Measurements from ENCODE around the gene MYH9.

The MYH9 gene

GRCh38 chr22:36329254-36330078 lies 58.3 kb downstream of the MYH9 start:
- peak in 5 of 6 experiments; percentile 25 to 60 (median 51) for DNase-seq

GRCh38 chr22:36328635-36329253 lies 59.0 kb downstream of the MYH9 start:
- no peak for DNase-seq

GRCh38 chr22:36327922-36328551 lies 59.7 kb downstream of the MYH9 start:
- no peak for DNase-seq

- DNase-seq = no peak
Observed at GRCh38 chr22:36326178-36327161, 61.3 kb downstream of the MYH9 start.

DNA sequence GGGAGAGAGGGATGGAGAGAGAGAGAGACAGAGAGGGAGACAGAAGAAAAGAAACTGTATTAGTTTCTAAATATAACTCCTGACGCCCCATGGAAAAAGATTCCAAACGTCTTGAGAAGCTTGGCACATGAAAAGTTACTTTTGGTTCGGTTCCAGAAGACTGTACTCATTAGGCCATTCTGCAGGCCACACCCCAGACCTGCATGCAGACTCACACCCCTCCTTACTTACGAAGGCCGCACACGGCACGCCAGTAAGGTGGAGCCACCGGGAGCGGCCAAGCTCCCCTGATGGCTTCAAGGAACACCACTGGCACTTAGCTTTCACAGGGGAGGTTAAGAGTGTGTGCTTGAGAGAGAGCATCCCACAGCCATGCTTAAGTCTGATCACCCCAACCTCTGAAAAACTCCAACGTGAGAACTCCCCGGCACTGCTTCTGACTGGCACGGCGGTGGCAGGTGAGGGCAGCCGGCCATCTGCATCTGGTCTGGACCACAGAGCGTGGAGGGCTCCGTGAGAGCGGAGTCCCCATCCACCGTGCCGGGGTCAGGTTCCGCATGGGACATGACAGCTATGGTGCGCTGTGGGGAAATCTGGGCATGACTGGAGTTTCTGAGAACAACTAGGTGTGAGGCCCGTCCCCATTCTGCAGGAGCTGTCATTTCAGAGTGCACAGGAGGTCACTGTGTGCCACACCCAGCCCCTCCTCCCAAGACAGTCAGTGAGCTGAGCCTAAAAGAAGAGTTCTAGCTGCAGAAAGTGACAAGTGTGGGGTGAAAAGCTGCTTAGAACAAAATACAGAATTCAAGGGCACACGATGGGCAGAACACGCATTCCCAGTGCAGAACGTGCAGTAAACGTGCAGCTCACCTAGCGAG lies 62.4 kb downstream of the MYH9 start:
- no peak for DNase-seq

- DNase-seq = no peak
Observed at GRCh38 chr22:36324414-36324813, 63.4 kb downstream of the MYH9 start.

GRCh38 chr22:36323855-36324331 lies 63.9 kb downstream of the MYH9 start:
- DNase-seq = no peak

GRCh38 chr22:36323182-36323854 lies 64.4 kb downstream of the MYH9 start:
- no peak for DNase-seq

DNA sequence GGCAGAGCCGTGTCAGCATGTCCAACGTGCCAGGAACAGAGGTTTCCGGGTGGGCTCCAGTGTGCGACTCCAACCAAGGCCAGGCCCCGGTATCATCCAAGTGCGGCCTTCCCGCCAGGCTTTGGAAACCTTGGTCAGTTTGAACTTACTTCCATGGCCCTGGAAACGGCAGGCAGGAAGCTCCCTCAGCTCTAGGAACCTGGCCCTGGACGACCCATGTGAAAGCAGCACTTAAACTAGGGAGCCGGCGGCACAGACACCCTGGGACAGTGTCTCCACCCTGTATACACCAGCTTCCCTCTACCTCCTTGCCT lies 65.2 kb downstream of the MYH9 start:
- DNase-seq = no peak

DNA sequence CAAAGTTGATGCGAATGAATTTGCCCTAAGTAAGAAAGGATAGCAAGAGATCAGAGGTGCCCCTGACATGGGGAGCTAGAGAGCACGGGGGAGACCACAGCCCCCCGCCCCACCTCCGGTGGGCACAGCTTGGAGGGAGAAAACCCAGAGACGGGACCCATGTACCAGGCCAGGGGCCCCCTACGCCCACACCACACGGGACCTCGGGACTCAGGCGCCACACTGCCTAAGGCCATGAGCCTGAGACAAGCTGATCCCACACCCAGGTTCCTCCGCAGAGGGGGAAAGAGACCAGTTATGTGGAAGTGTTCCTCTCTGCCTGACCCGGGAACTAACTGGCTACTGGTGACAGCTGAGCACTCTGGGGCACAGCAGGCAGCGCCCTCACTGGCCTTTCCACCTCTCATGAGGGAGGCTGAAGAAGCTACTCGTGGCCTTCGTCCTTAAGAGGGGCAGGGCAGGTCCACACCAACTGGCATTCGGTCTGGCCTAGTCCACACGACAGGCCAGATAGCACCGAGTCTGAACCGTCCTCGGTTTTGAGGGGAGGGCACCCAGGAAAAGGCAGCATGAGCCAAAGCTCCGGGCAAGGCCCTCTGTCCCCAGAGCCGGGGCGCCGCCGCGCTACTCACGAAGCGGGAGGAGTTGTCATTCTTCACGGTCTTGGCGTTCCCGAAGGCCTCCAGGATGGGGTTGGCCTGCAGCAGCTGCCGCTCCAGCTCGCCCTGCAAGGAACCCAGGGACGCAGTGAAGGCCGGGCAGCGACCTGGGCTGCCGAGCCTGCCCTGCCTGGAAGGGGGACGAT lies 65.8 kb downstream of the MYH9 start:
- no peak for DNase-seq

DNA sequence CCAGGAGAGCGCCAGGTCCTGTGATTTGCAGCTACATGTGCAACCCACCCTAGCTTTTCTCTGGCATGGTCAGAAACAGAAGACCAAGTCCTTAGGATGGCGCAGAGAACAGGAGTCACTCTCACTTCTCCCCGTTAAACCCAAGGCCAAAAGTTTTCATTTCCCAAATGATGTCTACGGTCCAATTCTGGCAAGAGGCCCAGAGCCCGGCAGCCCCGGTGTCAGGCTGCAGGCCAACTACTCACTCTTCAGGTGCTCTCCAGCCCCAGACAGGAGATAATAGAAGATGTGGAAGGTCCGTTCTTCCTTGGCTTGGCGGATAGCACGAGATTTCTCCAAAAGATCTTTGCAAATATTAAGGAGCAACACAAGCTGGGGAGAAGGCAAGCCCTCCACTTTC lies 67.2 kb downstream of the MYH9 start:
- no peak for DNase-seq

DNA sequence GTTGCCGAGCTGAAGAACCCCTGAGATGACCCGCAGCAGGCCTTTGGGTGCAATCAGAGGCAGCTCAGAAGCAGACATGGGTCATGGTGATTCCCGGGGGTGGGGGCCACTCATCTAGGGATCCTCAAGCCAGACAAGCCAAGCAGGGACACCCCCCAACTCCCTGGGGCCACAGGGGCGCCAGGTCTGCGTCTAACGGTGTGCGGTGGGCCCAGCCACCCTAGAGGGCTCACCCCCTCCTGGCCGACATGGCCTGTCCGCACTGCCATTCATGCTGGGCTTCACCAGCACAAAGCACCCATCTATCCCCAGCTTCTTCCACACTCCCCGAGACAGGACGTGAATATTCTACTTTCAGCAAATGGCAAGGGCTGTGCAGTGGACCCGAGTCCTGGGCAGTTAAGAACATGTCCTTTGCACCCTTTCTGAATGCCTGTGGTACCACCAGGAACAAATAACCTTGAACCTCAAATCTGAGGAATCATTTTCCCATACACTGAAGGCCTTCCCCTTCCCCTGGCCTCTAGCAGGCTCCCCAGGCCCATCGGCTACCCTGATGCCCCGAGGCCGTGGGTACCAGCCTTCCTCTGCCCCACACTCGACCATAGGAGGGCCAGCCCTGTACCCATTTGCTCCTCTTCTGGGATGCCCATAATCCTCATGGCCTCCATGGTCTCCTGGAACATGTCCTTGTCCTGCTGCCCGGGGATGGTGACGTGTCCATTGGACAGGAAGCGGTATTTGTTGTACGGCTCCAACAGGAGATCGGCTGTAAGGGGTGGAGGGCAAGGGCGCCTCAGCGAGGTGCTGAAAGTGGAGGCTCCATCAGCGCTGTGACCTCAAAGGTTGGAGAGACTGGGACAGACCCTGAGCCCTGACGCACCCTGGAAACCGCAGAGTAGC lies 67.9 kb downstream of the MYH9 start:
- DNase-seq = no peak

DNA sequence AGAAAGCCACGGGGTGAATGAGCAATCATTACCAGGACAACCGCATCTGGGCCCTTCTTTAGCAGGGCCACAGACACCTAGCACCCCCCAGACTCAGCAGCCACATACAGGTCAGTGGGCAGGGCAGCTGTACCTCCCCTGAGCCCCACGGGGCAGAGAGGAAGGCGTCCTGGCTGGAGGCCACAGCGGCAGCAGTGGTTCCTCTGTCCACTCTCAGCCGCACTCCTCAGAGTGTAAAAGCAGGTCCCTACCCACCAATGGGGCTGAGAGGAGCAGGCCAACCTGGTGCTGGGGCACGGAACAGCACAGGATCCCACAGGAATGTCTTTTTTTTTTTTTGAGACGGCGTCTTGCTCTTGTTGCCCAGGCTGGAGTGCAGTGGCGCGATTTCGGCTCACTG lies 69.3 kb downstream of the MYH9 start:
- no peak for DNase-seq

- no peak for DNase-seq
Observed at GRCh38 chr22:36317658-36318271, 70.0 kb downstream of the MYH9 start.

DNA sequence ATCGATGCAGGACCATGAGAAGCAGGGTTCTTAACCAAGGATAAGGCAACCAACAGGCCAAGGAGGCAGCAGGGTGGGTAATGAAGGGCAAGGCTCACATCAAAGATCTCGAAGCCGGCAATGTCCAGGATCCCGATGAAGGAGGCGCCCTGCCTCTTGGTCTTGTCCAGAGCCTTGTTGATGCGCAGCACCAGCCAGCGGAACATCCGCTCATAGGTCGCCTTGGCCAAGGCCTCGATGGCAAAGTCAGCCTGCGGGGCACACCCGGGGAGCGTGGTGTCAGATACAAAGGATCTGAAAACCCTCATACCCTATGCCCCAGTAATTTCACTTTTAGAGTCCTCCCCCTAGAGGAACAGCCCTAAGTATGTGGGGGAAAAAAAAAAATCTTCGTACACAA lies 71.3 kb downstream of the MYH9 start:
- DNase-seq = no peak

GRCh38 chr22:36315325-36315724 lies 72.4 kb downstream of the MYH9 start:
- no peak for DNase-seq

DNA sequence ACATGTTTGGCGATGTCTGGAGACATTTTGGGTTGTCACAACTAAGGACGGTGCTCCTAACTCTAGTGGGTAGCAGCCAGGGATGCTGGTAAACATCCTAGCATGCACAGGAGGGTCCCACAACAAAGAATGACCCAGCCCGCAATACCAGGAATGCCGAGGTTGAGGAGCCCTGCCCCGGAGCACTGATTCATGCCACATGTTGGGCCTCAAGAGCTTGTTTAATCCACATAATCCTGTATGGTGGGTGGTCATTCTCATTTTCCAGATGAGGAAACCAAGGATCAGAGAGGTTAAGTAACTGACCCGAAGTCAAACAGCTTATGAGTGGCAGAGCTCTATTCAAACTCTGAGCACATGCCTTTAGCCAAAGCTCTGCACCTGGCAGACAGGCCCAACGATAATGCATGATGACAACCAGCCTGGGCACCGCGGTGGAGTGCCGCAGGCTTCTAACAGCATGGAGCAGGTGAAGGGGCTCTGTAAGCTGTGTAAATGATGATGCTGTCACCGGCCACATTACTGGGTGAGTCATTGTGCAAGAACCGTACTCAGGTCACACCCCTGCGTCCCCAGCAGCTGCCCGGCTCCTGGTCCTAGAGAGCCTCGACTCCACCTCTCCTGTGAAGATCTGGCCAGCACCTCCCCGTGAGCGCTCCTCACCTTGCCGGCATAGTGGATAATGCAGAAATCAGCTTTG lies 76.2 kb downstream of the MYH9 start:
- no peak for DNase-seq

GRCh38 chr22:36308880-36309279 lies 78.9 kb downstream of the MYH9 start:
- no peak for DNase-seq

All from stimulated activated naive CD4-positive, alpha-beta T cell (primary cell).